Liver (tissue), 9 donors: ENCODE measurements around the gene RPS3. TPM values are rescaled to one million over a fixed set of nuclear protein-coding genes. Genes with fewer than 3 reads are reported as not detected.
"Not testable (repeated sequence)": the region's sequence is repeated elsewhere in the genome, so short reads cannot be mapped to it uniquely, and the experiment has no call there.

Experiments used
- DNase-seq: peaks from one replicate; pipeline ENCODE4 v3.0.0-alpha.2; 2017; ENCODE audit warnings: low spot score
- H3K27ac ChIP-seq, 2 donors: one replicate each; pipeline ENCODE4 v1.7.0; 2013; ENCODE audit warnings: inconsistent platforms in 2 of 2, low read length in 2 of 2, control low read depth in 1 of 2, low read depth in 1 of 2, mild to moderate bottlenecking in 1 of 2
- H3K27me3 ChIP-seq, 4 donors: one replicate each; pipeline versions ENCODE4 v1.6.1 to v1.7.0; 2013; ENCODE audit warnings: low read length in 3 of 4, inconsistent platforms in 1 of 4, mild to moderate bottlenecking in 1 of 4, moderate library complexity in 1 of 4; ENCODE audit not compliant: control insufficient read depth in 4 of 4, insufficient read depth in 4 of 4
- H3K36me3 ChIP-seq, 4 donors: one replicate each; pipeline versions ENCODE4 v1.6.1 to v1.7.0; 2013; ENCODE audit warnings: low read length in 3 of 4, mild to moderate bottlenecking in 3 of 4, low read depth in 1 of 4, moderate library complexity in 1 of 4; ENCODE audit not compliant: control insufficient read depth in 4 of 4, insufficient read depth in 3 of 4
- H3K4me1 ChIP-seq, 4 donors: one replicate each; pipeline versions ENCODE4 v1.6.1 to v1.7.0; 2013; ENCODE audit warnings: low read length in 3 of 4, mild to moderate bottlenecking in 3 of 4, moderate library complexity in 1 of 4; ENCODE audit not compliant: control insufficient read depth in 4 of 4, insufficient read depth in 4 of 4
- H3K4me3 ChIP-seq, 3 donors: one replicate each; pipeline versions ENCODE4 v1.6.1 to v1.7.0; 2013; ENCODE audit warnings: low read length in 3 of 3, control low read depth in 1 of 3, low read depth in 1 of 3, mild to moderate bottlenecking in 1 of 3
- H3K9ac ChIP-seq, 2 donors: one replicate each; pipeline ENCODE4 v1.7.0; 2013; ENCODE audit warnings: low read length in 2 of 2, mild to moderate bottlenecking in 2 of 2, moderate library complexity in 2 of 2, control low read depth in 1 of 2, low read depth in 1 of 2
- H3K9me3 ChIP-seq, 4 donors: one replicate each; pipeline versions ENCODE4 v1.6.1 to v1.7.0; 2013; ENCODE audit warnings: low read length in 3 of 4; ENCODE audit not compliant: control insufficient read depth in 4 of 4
- CTCF ChIP-seq: fragments of 150-350 bp; IDR thresholded peaks from 2 replicates; pipeline ENCODE4 v1.5.1; 2017; ENCODE audit warnings: improper control_type of control experiment, low read depth, low read length; ENCODE audit not compliant: missing input control
- EGR1 ChIP-seq, 2 donors: IDR thresholded peaks; 2 replicates each; pipeline ENCODE4 v1.6.1; 2016 to 2018; ENCODE audit warnings: antibody characterized with exemption in 2 of 2, low read depth in 2 of 2
- FOXA1 ChIP-seq: IDR thresholded peaks from 2 replicates; pipeline ENCODE4 v1.6.1; 2016; ENCODE audit warnings: antibody characterized with exemption
- FOXA2 ChIP-seq: IDR thresholded peaks from 2 replicates; pipeline ENCODE4 v1.6.1; 2016; ENCODE audit warnings: antibody characterized with exemption
- GABPA ChIP-seq, 2 donors: IDR thresholded peaks in 1 of 2; conservative IDR thresholded peaks in 1 of 2; 2 replicates each; pipeline ENCODE4 v1.6.1; 2016; ENCODE audit warnings: antibody characterized with exemption in 2 of 2, mild to moderate bottlenecking in 1 of 2, moderate library complexity in 1 of 2
- HNF4A ChIP-seq, 2 donors: conservative IDR thresholded peaks; 2 replicates each; pipeline ENCODE4 v1.6.1; 2016; ENCODE audit warnings: antibody characterized with exemption in 2 of 2, mild to moderate bottlenecking in 2 of 2
- HNF4G ChIP-seq: IDR thresholded peaks from 2 replicates; pipeline ENCODE4 v1.6.1; 2016; ENCODE audit warnings: antibody characterized with exemption
- JUND ChIP-seq, 2 donors: IDR thresholded peaks; 2 replicates each; pipeline ENCODE4 v1.6.1; 2016; ENCODE audit warnings: antibody characterized with exemption in 2 of 2
- NR2F2 ChIP-seq: IDR thresholded peaks from 2 replicates; pipeline ENCODE4 v1.6.1; 2016; ENCODE audit warnings: antibody characterized with exemption
- RAD21 ChIP-seq, 2 donors: IDR thresholded peaks; 2 replicates each; pipeline ENCODE4 v1.6.1; 2016; ENCODE audit warnings: antibody characterized with exemption in 2 of 2, mild to moderate bottlenecking in 2 of 2
- RXRA ChIP-seq, 2 donors: IDR thresholded peaks; 2 replicates each; pipeline ENCODE4 v1.6.1; 2017 to 2018; ENCODE audit warnings: antibody characterized with exemption in 2 of 2, mild to moderate bottlenecking in 1 of 2
- SP1 ChIP-seq: IDR thresholded peaks from 2 replicates; pipeline ENCODE4 v1.6.1; 2018; ENCODE audit warnings: antibody characterized with exemption, mild to moderate bottlenecking
- TAF1 ChIP-seq: conservative IDR thresholded peaks from 2 replicates; pipeline ENCODE4 v1.6.1; 2016; ENCODE audit warnings: antibody characterized with exemption, mild to moderate bottlenecking
- YY1 ChIP-seq: IDR thresholded peaks from 2 replicates; pipeline ENCODE4 v1.6.1; 2016; ENCODE audit warnings: antibody characterized with exemption, mild to moderate bottlenecking
- ZBTB33 ChIP-seq: IDR thresholded peaks from 2 replicates; pipeline ENCODE4 v1.6.1; 2016; ENCODE audit warnings: antibody characterized with exemption
- WGBS: extraction: QIAGEN DNeasy Blood & Tissue Kit; methylation state at CpG from one replicate; pipeline ENCODE4 v1.1.7; 2013; 5-methylcytosine and 5-hydroxymethylcytosine counted together
- polyA plus RNA-seq, 2 donors: library from polyadenylated mRNA; stranded (reverse) in 1 of 2; unstranded in 1 of 2; fragments of 200-250 nt in 1 of 2; fragments of >200 nt in 1 of 2; fragmentation: Nextera tagmentation in 1 of 2; extraction: Ambion mirVana in 1 of 2; gene quantifications; one replicate each; pipeline versions ENCODE4 v1.2.1 to v1.2.3, GENCODE V29; 2013 to 2015
- total RNA-seq, 2 donors: library from RNA; depleted of rRNA; stranded (reverse); fragments of >200 nt; gene quantifications; one replicate each; pipeline ENCODE4 v1.2.3, GENCODE V29; 2014
- TF ChIP-seq, protein P1 (sequence below): IDR thresholded peaks from 2 replicates; pipeline ENCODE4 v1.6.1; 2016; ENCODE audit warnings: antibody characterized with exemption
- TF ChIP-seq, protein P2 (sequence below): IDR thresholded peaks from 2 replicates; pipeline ENCODE4 v1.6.1; 2016; ENCODE audit warnings: antibody characterized with exemption
- TF ChIP-seq, protein P3 (sequence below): IDR thresholded peaks from 2 replicates; pipeline ENCODE4 v1.6.1; 2016; ENCODE audit warnings: antibody characterized with exemption, mild to moderate bottlenecking
- donor health status: healthy.
- donor health status: healthy.
- donor health status: healthy.
- donor health status: healthy.
- donor health status: healthy.

Gene RPS3
- total and polyA plus RNA-seq, 4 donors = 289 to 1,115 (median 492) TPM

- no peak for DNase-seq
- 97% methylated on average over 2 of the region's 2 CpGs for WGBS
- Histone ChIP-seq H3K9ac (no peak overlapping the region), H3K4me3 (no peak overlapping the region), H3K27me3 (no peaks in the 10 kb centered on the region), H3K27ac (no peak overlapping the region), H3K36me3 (peaks cover 12 to 37% (median 32%) of the 10 kb centered on the region in 4 donors), H3K9me3 (no peaks in the 10 kb centered on the region), H3K4me1 (no peaks in the 10 kb centered on the region)
- TF ChIP-seq CTCF (no peak), YY1 (no peak), JUND (IDR thresholded peaks at IDR 0.05) (no peak), HNF4G (no peak), FOXA1 (no peak), GABPA (IDR thresholded peaks at IDR 0.05 in 1 of 2, conservative IDR thresholded peaks at IDR 0.05 in 1 of 2) (no peak), EGR1 (IDR thresholded peaks at IDR 0.05; ENCODE audit: low read depth in 2 of 2) (no peak), TAF1 (no peak), RAD21 (IDR thresholded peaks at IDR 0.05) (no peak), RXRA (IDR thresholded peaks at IDR 0.05) (no peak), NR2F2 (no peak), SP1 (no peak), FOXA2 (no peak), HNF4A (conservative IDR thresholded peaks at IDR 0.05) (no peak), ZBTB33 (no peak)
- TF ChIP-seq, protein P1, sequence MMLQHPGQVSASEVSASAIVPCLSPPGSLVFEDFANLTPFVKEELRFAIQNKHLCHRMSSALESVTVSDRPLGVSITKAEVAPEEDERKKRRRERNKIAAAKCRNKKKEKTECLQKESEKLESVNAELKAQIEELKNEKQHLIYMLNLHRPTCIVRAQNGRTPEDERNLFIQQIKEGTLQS = no peak
- TF ChIP-seq, protein P2, sequence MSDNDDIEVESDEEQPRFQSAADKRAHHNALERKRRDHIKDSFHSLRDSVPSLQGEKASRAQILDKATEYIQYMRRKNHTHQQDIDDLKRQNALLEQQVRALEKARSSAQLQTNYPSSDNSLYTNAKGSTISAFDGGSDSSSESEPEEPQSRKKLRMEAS = no peak
- TF ChIP-seq, protein P3, sequence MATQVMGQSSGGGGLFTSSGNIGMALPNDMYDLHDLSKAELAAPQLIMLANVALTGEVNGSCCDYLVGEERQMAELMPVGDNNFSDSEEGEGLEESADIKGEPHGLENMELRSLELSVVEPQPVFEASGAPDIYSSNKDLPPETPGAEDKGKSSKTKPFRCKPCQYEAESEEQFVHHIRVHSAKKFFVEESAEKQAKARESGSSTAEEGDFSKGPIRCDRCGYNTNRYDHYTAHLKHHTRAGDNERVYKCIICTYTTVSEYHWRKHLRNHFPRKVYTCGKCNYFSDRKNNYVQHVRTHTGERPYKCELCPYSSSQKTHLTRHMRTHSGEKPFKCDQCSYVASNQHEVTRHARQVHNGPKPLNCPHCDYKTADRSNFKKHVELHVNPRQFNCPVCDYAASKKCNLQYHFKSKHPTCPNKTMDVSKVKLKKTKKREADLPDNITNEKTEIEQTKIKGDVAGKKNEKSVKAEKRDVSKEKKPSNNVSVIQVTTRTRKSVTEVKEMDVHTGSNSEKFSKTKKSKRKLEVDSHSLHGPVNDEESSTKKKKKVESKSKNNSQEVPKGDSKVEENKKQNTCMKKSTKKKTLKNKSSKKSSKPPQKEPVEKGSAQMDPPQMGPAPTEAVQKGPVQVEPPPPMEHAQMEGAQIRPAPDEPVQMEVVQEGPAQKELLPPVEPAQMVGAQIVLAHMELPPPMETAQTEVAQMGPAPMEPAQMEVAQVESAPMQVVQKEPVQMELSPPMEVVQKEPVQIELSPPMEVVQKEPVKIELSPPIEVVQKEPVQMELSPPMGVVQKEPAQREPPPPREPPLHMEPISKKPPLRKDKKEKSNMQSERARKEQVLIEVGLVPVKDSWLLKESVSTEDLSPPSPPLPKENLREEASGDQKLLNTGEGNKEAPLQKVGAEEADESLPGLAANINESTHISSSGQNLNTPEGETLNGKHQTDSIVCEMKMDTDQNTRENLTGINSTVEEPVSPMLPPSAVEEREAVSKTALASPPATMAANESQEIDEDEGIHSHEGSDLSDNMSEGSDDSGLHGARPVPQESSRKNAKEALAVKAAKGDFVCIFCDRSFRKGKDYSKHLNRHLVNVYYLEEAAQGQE = no peak
These were observed 9.6 kb downstream of the RPS3 start for GRCh38 chr11:75408957-75409219.

DNA sequence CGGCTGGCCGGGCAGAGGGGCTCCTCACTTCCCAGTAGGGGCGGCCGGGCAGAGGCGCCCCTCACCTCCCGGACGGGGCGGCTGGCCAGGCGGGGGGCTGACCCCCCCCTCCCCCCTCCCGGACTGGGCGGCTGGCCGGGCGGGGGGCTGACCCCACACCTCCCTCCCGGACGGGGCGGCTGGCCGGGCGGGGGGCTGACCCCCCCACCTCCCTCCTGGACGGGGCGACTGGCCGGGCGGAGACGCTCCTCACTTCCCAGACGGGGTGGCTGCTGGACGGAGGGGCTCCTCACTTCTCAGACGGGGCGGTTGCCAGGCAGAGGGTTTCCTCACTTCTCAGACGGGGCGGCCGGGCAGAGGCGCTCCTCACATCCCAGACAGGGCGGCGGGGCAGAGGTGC lies 10.7 kb downstream of the RPS3 start:
- H3K9me3 ChIP-seq, H3K4me1 ChIP-seq, H3K4me3 ChIP-seq, H3K27ac ChIP-seq, DNase-seq, H3K27me3 ChIP-seq, H3K9ac ChIP-seq: not testable (repeated sequence)
- 97% methylated on average over 28 of the region's 33 CpGs for WGBS
- peaks cover 10 to 26% (median 22%) of the 10 kb centered on the region in 4 donors for H3K36me3 ChIP-seq

- 92% methylated on average over 10 of the region's 10 CpGs for WGBS
These were observed 13.8 kb downstream of the RPS3 start for GRCh38 chr11:75413146-75413545.

More at GRCh38 chr11:75413146-75413545, 13.8 kb downstream of the RPS3 start:
- H3K4me3 ChIP-seq, H3K4me1 ChIP-seq, H3K36me3 ChIP-seq, DNase-seq, H3K9me3 ChIP-seq, H3K27me3 ChIP-seq, H3K9ac ChIP-seq, H3K27ac ChIP-seq: not testable (repeated sequence)
